ENCODE results near the gene NAPSA. TPM values are rescaled to one million over a fixed set of nuclear protein-coding genes. Genes with fewer than 3 reads are reported as not detected.

Gene NAPSA
- total and polyA plus RNA-seq, 10 of the 15 experiments (the other 5 are each of a cell fraction or from before 2014, with no cell fraction given) = 6.7 to 45.4 (median 17.1) TPM

- POLR2A ChIA-PET = no interaction called here
- no peak for ATAC-seq
- CTCF ChIA-PET = no interaction called here
- H4K20me1 ChIP-seq (ENCODE audit: control insufficient read depth, insufficient read depth) = peaks cover 4% of the 10 kb centered on the region; the same call in 1 of the 2 replicates
- no peak for FAIRE-seq
- no peak for DNase-seq (ENCODE audit: low read depth, low spot score)
- no peak overlapping the region for H3K9ac ChIP-seq (ENCODE audit: control insufficient read depth, insufficient read depth, low read length)
- peaks cover 2 to 9% of the 10 kb centered on the region in 2 experiments; a peak in 3 of 4 replicates for H3K27me3 ChIP-seq (replicated peaks in 1 of 2; ENCODE audit: control insufficient read depth in 2 of 2, insufficient read depth in 2 of 2, low read length in 1 of 2)
- 66% methylated on average over 12 of the region's 12 CpGs for WGBS (ENCODE audit: insufficient coverage, insufficient replicate concordance, low lambda C conversion rate, missing lambda C conversion rate)
- peaks cover 8% of the 10 kb centered on the region for H3K4me1 ChIP-seq (ENCODE audit: control insufficient read depth, insufficient read depth, low read length)
- RAD21 ChIA-PET (ENCODE audit: unreplicated experiment) = no interaction called here
- H3K4me2 ChIP-seq (ENCODE audit: control insufficient read depth, insufficient read depth) = no peak overlapping the region
- H2AFZ ChIP-seq (ENCODE audit: control insufficient read depth, low read depth, low read length) = no peak overlapping the region
- H3K79me2 ChIP-seq (ENCODE audit: control insufficient read depth, insufficient read depth, low read length) = no peaks in the 10 kb centered on the region
- H3K4me3 ChIP-seq = no peak overlapping the region
- intact Hi-C loops (cut with micrococcal nuclease; ENCODE audit: unreplicated experiment) = no loop called here
- no TSS peak for BruUV-seq (replicated peaks)
- SMC1A ChIA-PET (ENCODE audit: uncharacterized antibody, unreplicated experiment) = no interaction called here
- H3K9me3 ChIP-seq (replicated peaks; ENCODE audit: control insufficient read depth, insufficient read depth, low read length) = no peaks in the 10 kb centered on the region; the same call in 2 of the 3 replicates
- H3K36me3 ChIP-seq (ENCODE audit: control insufficient read depth in 2 of 2, insufficient read depth in 2 of 2, low read length in 1 of 2) = no peaks in the 10 kb centered on the region
- in situ Hi-C loops (cut with MboI) = no loop called here
- H3K27ac ChIP-seq (ENCODE audit: control insufficient read depth, insufficient read depth) = no peak overlapping the region
- no peak for TF ChIP-seq ZNF592 (IDR thresholded peaks at IDR 0.05)
- TF ChIP-seq STAT1 (conservative IDR thresholded peaks at IDR 0.05) = no peak
- TF ChIP-seq, protein P1, sequence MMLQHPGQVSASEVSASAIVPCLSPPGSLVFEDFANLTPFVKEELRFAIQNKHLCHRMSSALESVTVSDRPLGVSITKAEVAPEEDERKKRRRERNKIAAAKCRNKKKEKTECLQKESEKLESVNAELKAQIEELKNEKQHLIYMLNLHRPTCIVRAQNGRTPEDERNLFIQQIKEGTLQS (IDR thresholded peaks at IDR 0.05; ENCODE audit: borderline replicate concordance, extremely low read depth, low read depth, low read length) = no peak
- no peak for TF ChIP-seq SPI1 (IDR thresholded peaks at IDR 0.05; ENCODE audit: borderline replicate concordance, insufficient read depth, low read depth, low read length)
- TF ChIP-seq CEBPZ (IDR thresholded peaks at IDR 0.05; ENCODE audit: low read depth, low read length) = no peak
- no peak for TF ChIP-seq HDAC6 (IDR thresholded peaks at IDR 0.05; ENCODE audit: unreplicated experiment)
- TF ChIP-seq, protein P2, sequence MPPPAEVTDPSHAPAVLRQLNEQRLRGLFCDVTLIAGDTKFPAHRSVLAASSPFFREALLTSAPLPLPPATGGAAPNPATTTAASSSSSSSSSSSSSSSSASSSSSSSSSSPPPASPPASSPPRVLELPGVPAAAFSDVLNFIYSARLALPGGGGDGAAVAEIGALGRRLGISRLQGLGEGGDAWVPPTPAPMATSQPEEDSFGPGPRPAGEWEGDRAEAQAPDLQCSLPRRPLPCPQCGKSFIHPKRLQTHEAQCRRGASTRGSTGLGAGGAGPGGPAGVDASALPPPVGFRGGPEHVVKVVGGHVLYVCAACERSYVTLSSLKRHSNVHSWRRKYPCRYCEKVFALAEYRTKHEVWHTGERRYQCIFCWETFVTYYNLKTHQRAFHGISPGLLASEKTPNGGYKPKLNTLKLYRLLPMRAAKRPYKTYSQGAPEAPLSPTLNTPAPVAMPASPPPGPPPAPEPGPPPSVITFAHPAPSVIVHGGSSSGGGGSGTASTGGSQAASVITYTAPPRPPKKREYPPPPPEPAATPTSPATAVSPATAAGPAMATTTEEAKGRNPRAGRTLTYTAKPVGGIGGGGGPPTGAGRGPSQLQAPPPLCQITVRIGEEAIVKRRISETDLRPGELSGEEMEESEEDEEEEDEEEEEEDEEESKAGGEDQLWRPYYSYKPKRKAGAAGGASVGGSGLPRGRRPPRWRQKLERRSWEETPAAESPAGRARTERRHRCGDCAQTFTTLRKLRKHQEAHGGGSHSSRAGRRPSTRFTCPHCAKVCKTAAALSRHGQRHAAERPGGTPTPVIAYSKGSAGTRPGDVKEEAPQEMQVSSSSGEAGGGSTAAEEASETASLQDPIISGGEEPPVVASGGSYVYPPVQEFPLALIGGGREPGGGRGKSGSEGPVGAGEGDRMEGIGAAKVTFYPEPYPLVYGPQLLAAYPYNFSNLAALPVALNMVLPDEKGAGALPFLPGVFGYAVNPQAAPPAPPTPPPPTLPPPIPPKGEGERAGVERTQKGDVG (CRISPR knock-in tag; IDR thresholded peaks at IDR 0.05) = no peak
- no peak for TF ChIP-seq POLR2AphosphoS2 (IDR thresholded peaks at IDR 0.05; ENCODE audit: low read depth, low read length)
- no peak for TF ChIP-seq BHLHE40 (IDR thresholded peaks at IDR 0.05; ENCODE audit: borderline replicate concordance in 1 of 2, low read depth in 2 of 2, low read length in 1 of 2)
- no peak for TF ChIP-seq ASH2L (IDR thresholded peaks at IDR 0.05; ENCODE audit: borderline replicate concordance, low read depth)
- TF ChIP-seq FOXK2 (IDR thresholded peaks at IDR 0.05) = no peak
- TF ChIP-seq YY1 (IDR thresholded peaks at IDR 0.05; ENCODE audit: low read depth, low read length) = no peak
- no peak for TF ChIP-seq EZH2 (IDR thresholded peaks at IDR 0.05; ENCODE audit: borderline replicate concordance, control insufficient read depth, low read depth, low read length)
Measured at GRCh38 chr19:50322234-50322633, 43.2 kb downstream of the NAPSA start.

All from GM12878 (cell line).